Activated effector memory CD4-positive, alpha-beta T cell treated with Interleukin-2 at 50 U/mL for 16 hours (primary cell): Measurements from ENCODE around the gene RBM20.

ENCODE experiments used
- DNase-seq: peaks from one replicate; pipeline ENCODE4 v3.0.0-alpha.2; 2020

RBM20 gene

GRCh38 chr10:110881247-110881646 lies 237.1 kb downstream of the RBM20 start:
- DNase-seq = no peak

GRCh38 chr10:110881905-110882304 lies 237.8 kb downstream of the RBM20 start:
- DNase-seq = no peak

- no peak for DNase-seq
These were observed 239.8 kb downstream of the RBM20 start for GRCh38 chr10:110883924-110884323.

- DNase-seq = no peak
These were observed 242.0 kb downstream of the RBM20 start for GRCh38 chr10:110885932-110886674.

- no peak for DNase-seq
These were observed 243.4 kb downstream of the RBM20 start for GRCh38 chr10:110887560-110887959.
